ENCODE measurements around the gene INO80E. TPM values are rescaled to one million over a fixed set of nuclear protein-coding genes. Genes with fewer than 3 reads are reported as not detected.

The INO80E gene
- total and polyA plus RNA-seq, 2 of the 8 experiments (the other 6 are each of a cell fraction or from before 2014, with no cell fraction given), result 43.0 to 91.2 TPM

DNA sequence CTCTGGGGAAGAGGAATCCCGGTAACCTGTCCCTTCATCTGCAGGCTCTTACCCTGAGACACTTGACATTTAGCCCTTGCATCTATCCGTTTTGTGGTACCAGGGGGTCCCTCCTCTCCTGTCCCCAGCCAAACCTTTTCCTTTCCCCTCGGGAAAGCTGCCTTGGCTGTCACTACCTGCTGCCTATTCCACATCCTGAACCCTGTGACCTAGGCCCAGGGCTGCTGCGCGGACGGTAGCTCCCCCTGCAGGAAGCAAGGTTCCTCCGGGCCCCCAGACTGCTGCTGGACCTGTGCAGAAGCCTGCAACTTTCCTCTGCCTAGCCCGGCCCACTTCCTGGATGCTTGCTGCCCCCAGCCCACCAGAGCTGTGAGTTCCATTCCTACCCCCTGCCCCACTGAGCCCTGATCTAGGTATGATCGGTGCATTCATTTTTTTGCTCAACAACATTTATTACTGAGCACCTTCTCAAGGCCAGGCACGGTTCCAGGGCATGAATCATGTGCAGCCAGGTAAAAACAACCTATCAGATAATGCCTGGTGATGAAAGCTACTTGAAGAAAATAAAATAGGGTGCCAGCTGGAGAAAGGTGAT is 59.0 kb downstream of the INO80E start (continued):
- peak; percentile 63; the same call in 1 of the 2 replicates for TF ChIP-seq GABPA (IDR thresholded peaks at IDR 0.05; ENCODE audit: borderline replicate concordance, insufficient read depth, low read length)

Other genes starting within 250 kb of the INO80E start
- not detected in 2 replicates for gene ZG16, start 218.0 kb upstream of the INO80E start, total RNA-seq (2021; fragmentation: NEBNext Ultra II Directional; extraction: Animal tissue kit (Norgen Biotek cat#: 25700))
- not detected in 2 replicates for gene ZG16, start 218.0 kb upstream of the INO80E start, polyA plus RNA-seq (2011; rRNA removed)
- gene KIF22, start 205.5 kb upstream of the INO80E start, total RNA-seq (2021; fragmentation: NEBNext Ultra II Directional; extraction: Animal tissue kit (Norgen Biotek cat#: 25700)), result 142 and 145 TPM in 2 replicates
- 139 and 161 TPM in 2 replicates for gene KIF22, start 205.5 kb upstream of the INO80E start, polyA plus RNA-seq (2011; rRNA removed)
- gene MAZ, start 189.7 kb upstream of the INO80E start, total RNA-seq (2021; fragmentation: NEBNext Ultra II Directional; extraction: Animal tissue kit (Norgen Biotek cat#: 25700)), result 376 and 380 TPM in 2 replicates
- gene MAZ, start 189.7 kb upstream of the INO80E start, polyA plus RNA-seq (2011; rRNA removed), result 219 and 357 TPM in 2 replicates
- 12.8 and 16.6 TPM in 2 replicates for gene PRRT2, start 184.0 kb upstream of the INO80E start, total RNA-seq (2021; fragmentation: NEBNext Ultra II Directional; extraction: Animal tissue kit (Norgen Biotek cat#: 25700))
- gene PRRT2, start 184.0 kb upstream of the INO80E start, polyA plus RNA-seq (2011; rRNA removed), result 32.6 and 49.7 TPM in 2 replicates
- 56.4 and 56.6 TPM in 2 replicates for gene PAGR1, start 180.1 kb upstream of the INO80E start, total RNA-seq (2021; fragmentation: NEBNext Ultra II Directional; extraction: Animal tissue kit (Norgen Biotek cat#: 25700))
- 35.4 and 53.5 TPM in 2 replicates for gene PAGR1, start 180.1 kb upstream of the INO80E start, polyA plus RNA-seq (2011; rRNA removed)
- 1.9 and 2.9 TPM in 2 replicates for gene MVP, start 175.8 kb upstream of the INO80E start, total RNA-seq (2021; fragmentation: NEBNext Ultra II Directional; extraction: Animal tissue kit (Norgen Biotek cat#: 25700))
- gene MVP, start 175.8 kb upstream of the INO80E start, polyA plus RNA-seq (2011; rRNA removed), result 1.9 and 4.3 TPM in 2 replicates
- gene CDIPT, start 133.0 kb upstream of the INO80E start, total RNA-seq (2021; fragmentation: NEBNext Ultra II Directional; extraction: Animal tissue kit (Norgen Biotek cat#: 25700)), result 69.2 and 70.9 TPM in 2 replicates
- gene CDIPT, start 133.0 kb upstream of the INO80E start, polyA plus RNA-seq (2011; rRNA removed), result 140 and 190 TPM in 2 replicates
- 43.5 and 46.6 TPM in 2 replicates for gene SEZ6L2, start 96.7 kb upstream of the INO80E start, total RNA-seq (2021; fragmentation: NEBNext Ultra II Directional; extraction: Animal tissue kit (Norgen Biotek cat#: 25700))
- gene SEZ6L2, start 96.7 kb upstream of the INO80E start, polyA plus RNA-seq (2011; rRNA removed), result 47.7 and 65.7 TPM in 2 replicates
- 17.8 and 18.6 TPM in 2 replicates for gene ASPHD1, start 95.8 kb upstream of the INO80E start, total RNA-seq (2021; fragmentation: NEBNext Ultra II Directional; extraction: Animal tissue kit (Norgen Biotek cat#: 25700))
- gene ASPHD1, start 95.8 kb upstream of the INO80E start, polyA plus RNA-seq (2011; rRNA removed), result 14.1 and 14.5 TPM in 2 replicates
- 10.8 and 12.3 TPM in 2 replicates for gene KCTD13, start 70.0 kb upstream of the INO80E start, total RNA-seq (2021; fragmentation: NEBNext Ultra II Directional; extraction: Animal tissue kit (Norgen Biotek cat#: 25700))
- 9.2 and 14.0 TPM in 2 replicates for gene KCTD13, start 70.0 kb upstream of the INO80E start, polyA plus RNA-seq (2011; rRNA removed)
- 60.2 and 64.9 TPM in 2 replicates for gene TMEM219, start 34.2 kb upstream of the INO80E start, total RNA-seq (2021; fragmentation: NEBNext Ultra II Directional; extraction: Animal tissue kit (Norgen Biotek cat#: 25700))
- gene TMEM219, start 34.2 kb upstream of the INO80E start, polyA plus RNA-seq (2011; rRNA removed), result 116 and 150 TPM in 2 replicates
- 32.6 and 34.2 TPM in 2 replicates for gene TAOK2, start 22.4 kb upstream of the INO80E start, total RNA-seq (2021; fragmentation: NEBNext Ultra II Directional; extraction: Animal tissue kit (Norgen Biotek cat#: 25700))
- 13.5 and 18.0 TPM in 2 replicates for gene TAOK2, start 22.4 kb upstream of the INO80E start, polyA plus RNA-seq (2011; rRNA removed)
- gene HIRIP3, start 624 bp upstream of the INO80E start, total RNA-seq (2021; fragmentation: NEBNext Ultra II Directional; extraction: Animal tissue kit (Norgen Biotek cat#: 25700)), result 17.7 and 18.5 TPM in 2 replicates
- 11.9 and 14.0 TPM in 2 replicates for gene HIRIP3, start 624 bp upstream of the INO80E start, polyA plus RNA-seq (2011; rRNA removed)
- gene DOC2A, start 14.8 kb downstream of the INO80E start, total RNA-seq (2021; fragmentation: NEBNext Ultra II Directional; extraction: Animal tissue kit (Norgen Biotek cat#: 25700)), result 10.3 and 13.9 TPM in 2 replicates
- 20.7 and 34.2 TPM in 2 replicates for gene DOC2A, start 14.8 kb downstream of the INO80E start, polyA plus RNA-seq (2011; rRNA removed)
- not detected in 2 replicates for gene C16orf92, start 27.0 kb downstream of the INO80E start, total RNA-seq (2021; fragmentation: NEBNext Ultra II Directional; extraction: Animal tissue kit (Norgen Biotek cat#: 25700))
- not detected in 2 replicates for gene C16orf92, start 27.0 kb downstream of the INO80E start, polyA plus RNA-seq (2011; rRNA removed)
- gene TLCD3B, start 35.0 kb downstream of the INO80E start, total RNA-seq (2021; fragmentation: NEBNext Ultra II Directional; extraction: Animal tissue kit (Norgen Biotek cat#: 25700)), result 26.9 and 27.8 TPM in 2 replicates
- gene TLCD3B, start 35.0 kb downstream of the INO80E start, polyA plus RNA-seq (2011; rRNA removed), result 15.2 and 23.0 TPM in 2 replicates
- 1,083 and 1,146 TPM in 2 replicates for gene ALDOA, start 69.5 kb downstream of the INO80E start, total RNA-seq (2021; fragmentation: NEBNext Ultra II Directional; extraction: Animal tissue kit (Norgen Biotek cat#: 25700))
- 1,072 and 1,397 TPM in 2 replicates for gene ALDOA, start 69.5 kb downstream of the INO80E start, polyA plus RNA-seq (2011; rRNA removed)
- 148 TPM in 2 replicates for gene PPP4C, start 79.8 kb downstream of the INO80E start, total RNA-seq (2021; fragmentation: NEBNext Ultra II Directional; extraction: Animal tissue kit (Norgen Biotek cat#: 25700))
- gene PPP4C, start 79.8 kb downstream of the INO80E start, polyA plus RNA-seq (2011; rRNA removed), result 298 and 355 TPM in 2 replicates
- gene TBX6, start 95.7 kb downstream of the INO80E start, total RNA-seq (2021; fragmentation: NEBNext Ultra II Directional; extraction: Animal tissue kit (Norgen Biotek cat#: 25700)), result 2.3 and 2.8 TPM in 2 replicates
- 2.2 and 3.6 TPM in 2 replicates for gene TBX6, start 95.7 kb downstream of the INO80E start, polyA plus RNA-seq (2011; rRNA removed)
- gene YPEL3, start 100.0 kb downstream of the INO80E start, total RNA-seq (2021; fragmentation: NEBNext Ultra II Directional; extraction: Animal tissue kit (Norgen Biotek cat#: 25700)), result 40.3 and 43.2 TPM in 2 replicates
- 53.3 and 91.8 TPM in 2 replicates for gene YPEL3, start 100.0 kb downstream of the INO80E start, polyA plus RNA-seq (2011; rRNA removed)
- 1.5 TPM in 1 of 2 replicates, not detected in the other for gene GDPD3, start 117.3 kb downstream of the INO80E start, total RNA-seq (2021; fragmentation: NEBNext Ultra II Directional; extraction: Animal tissue kit (Norgen Biotek cat#: 25700))
- gene GDPD3, start 117.3 kb downstream of the INO80E start, polyA plus RNA-seq (2011; rRNA removed), result 0.20 and 0.30 TPM in 2 replicates
- 28.7 and 40.1 TPM in 2 replicates for gene MAPK3, start 127.0 kb downstream of the INO80E start, total RNA-seq (2021; fragmentation: NEBNext Ultra II Directional; extraction: Animal tissue kit (Norgen Biotek cat#: 25700))
- gene MAPK3, start 127.0 kb downstream of the INO80E start, polyA plus RNA-seq (2011; rRNA removed), result 67.9 and 96.1 TPM in 2 replicates
- gene CORO1A, start 187.4 kb downstream of the INO80E start, total RNA-seq (2021; fragmentation: NEBNext Ultra II Directional; extraction: Animal tissue kit (Norgen Biotek cat#: 25700)), result 11.7 and 12.1 TPM in 2 replicates
- 10.9 and 11.8 TPM in 2 replicates for gene CORO1A, start 187.4 kb downstream of the INO80E start, polyA plus RNA-seq (2011; rRNA removed)
- 208 and 211 TPM in 2 replicates for gene BOLA2B, start 197.4 kb downstream of the INO80E start, total RNA-seq (2021; fragmentation: NEBNext Ultra II Directional; extraction: Animal tissue kit (Norgen Biotek cat#: 25700))
- gene BOLA2B, start 197.4 kb downstream of the INO80E start, polyA plus RNA-seq (2011; rRNA removed), result 872 and 991 TPM in 2 replicates
- gene SLX1A, start 197.6 kb downstream of the INO80E start, total RNA-seq (2021; fragmentation: NEBNext Ultra II Directional; extraction: Animal tissue kit (Norgen Biotek cat#: 25700)), result 18.2 and 36.9 TPM in 2 replicates
- 4.7 and 7.3 TPM in 2 replicates for gene SLX1A, start 197.6 kb downstream of the INO80E start, polyA plus RNA-seq (2011; rRNA removed)
- gene SULT1A3, start 203.0 kb downstream of the INO80E start, total RNA-seq (2021; fragmentation: NEBNext Ultra II Directional; extraction: Animal tissue kit (Norgen Biotek cat#: 25700)), result 10.9 and 13.8 TPM in 2 replicates
- 1.9 and 4.4 TPM in 2 replicates for gene SULT1A3, start 203.0 kb downstream of the INO80E start, polyA plus RNA-seq (2011; rRNA removed)